IMR-90 (cell line): ENCODE results near the gene PPP1R37. TPM values are rescaled to one million over a fixed set of nuclear protein-coding genes. Genes with fewer than 3 reads are reported as not detected.
"Not testable (repeated sequence)": the region's sequence is repeated elsewhere in the genome, so short reads cannot be mapped to it uniquely, and the experiment has no call there.

Experiments
- ATAC-seq: fragments of 200-7000 bp; cut with Tn5 transposase; 2 replicates; pipeline ENCODE4 v1.9.1; 2020; ENCODE audit warnings: low read depth, mild to moderate bottlenecking, moderate library complexity
- BruUV-seq: library from RNA; stranded (reverse); fragments of 400-500 nt; replicated peaks from 2 replicates; lab custom pipeline; 2021; lab: Mats Ljungman, UMichigan
- CTCF ChIA-PET: fragments of 300-600 bp; formaldehyde crosslinking; extraction: SDS; loops from one replicate; lab custom pipeline; 2021; ENCODE audit warnings: antibody characterized with exemption; lab: Yijun Ruan, JAX
- POLR2A ChIA-PET: fragments of 300-600 bp; sonication (Branson Sonifier 250); formaldehyde crosslinking; loops from one replicate; lab custom pipeline; 2022; ENCODE audit warnings: antibody characterized with exemption; ENCODE audit not compliant: unreplicated experiment; lab: Charles Lee
- DNase-seq: peaks from one replicate; pipeline ENCODE4 v3.0.0; 2013
- H2AFZ ChIP-seq: replicated peaks from 2 replicates; pipeline ENCODE3; 2013; ENCODE audit warnings: low read length, mild to moderate bottlenecking; ENCODE audit not compliant: poor library complexity
- H2AK5ac ChIP-seq: 2 replicates; pipeline ENCODE4 v1.6.1; 2013; ENCODE audit warnings: low read depth, low read length, inconsistent platforms
- H2AK9ac ChIP-seq: replicated peaks from 2 replicates; pipeline ENCODE3; 2013; ENCODE audit warnings: mild to moderate bottlenecking, low read depth, low read length, moderate library complexity; ENCODE audit not compliant: poor library complexity
- H2BK120ac ChIP-seq: 2 replicates; pipeline ENCODE4 v1.6.1; 2013; ENCODE audit warnings: low read depth, low read length, inconsistent platforms
- H2BK15ac ChIP-seq: 3 replicates; pipeline ENCODE4 v1.6.1; 2013; ENCODE audit warnings: low read depth, low read length, inconsistent platforms
- H2BK20ac ChIP-seq: 2 replicates; pipeline ENCODE4 v1.6.1; 2013; ENCODE audit warnings: low read depth, mild to moderate bottlenecking, inconsistent platforms, low read length, moderate library complexity
- H2BK5ac ChIP-seq: 2 replicates; pipeline ENCODE4 v1.6.1; 2013; ENCODE audit warnings: mild to moderate bottlenecking, low read depth, low read length, inconsistent platforms; ENCODE audit not compliant: poor library complexity, severe bottlenecking
- H3K14ac ChIP-seq: replicated peaks from 2 replicates; pipeline ENCODE4 v1.6.1; 2013; ENCODE audit warnings: low read depth, low read length, inconsistent platforms
- H3K18ac ChIP-seq: 2 replicates; pipeline ENCODE4 v1.6.1; 2013; ENCODE audit warnings: low read depth, low read length, control low read depth
- H3K23ac ChIP-seq: 2 replicates; pipeline ENCODE4 v1.6.1; 2013; ENCODE audit warnings: low read depth, low read length, inconsistent platforms
- H3K27ac ChIP-seq: 2 replicates; pipeline ENCODE4 v1.5.1; 2013; ENCODE audit warnings: mild to moderate bottlenecking, control low read depth, low read length; ENCODE audit not compliant: insufficient read depth
- H3K27me3 ChIP-seq: 2 replicates; pipeline ENCODE4 v1.6.1; 2013; ENCODE audit warnings: low read length; ENCODE audit not compliant: control insufficient read depth, insufficient read depth
- H3K36me3 ChIP-seq: 2 replicates; pipeline ENCODE4 v1.6.1; 2013; ENCODE audit warnings: low read length, mixed read lengths; ENCODE audit not compliant: control insufficient read depth, insufficient read depth
- H3K4ac ChIP-seq: 2 replicates; pipeline ENCODE4 v1.6.1; 2013; ENCODE audit warnings: low read depth, low read length, inconsistent platforms
- H3K4me1 ChIP-seq: 2 replicates; pipeline ENCODE4 v1.6.1; 2013; ENCODE audit warnings: low read length, mixed read lengths; ENCODE audit not compliant: control insufficient read depth, insufficient read depth
- H3K4me2 ChIP-seq: 2 replicates; pipeline ENCODE4 v1.6.1; 2013; ENCODE audit warnings: low read depth, mild to moderate bottlenecking, control low read depth, low read length, moderate library complexity
- H3K4me3 ChIP-seq: 2 replicates; pipeline ENCODE4 v1.5.1; 2013; ENCODE audit warnings: low read depth, mild to moderate bottlenecking, control low read depth, low read length, moderate library complexity; ENCODE audit not compliant: insufficient read depth
- H3K56ac ChIP-seq: 2 replicates; pipeline ENCODE4 v1.6.1; 2013; ENCODE audit warnings: low read length, inconsistent platforms; ENCODE audit not compliant: insufficient read depth; ENCODE audit errors: extremely low read depth
- H3K79me1 ChIP-seq, 2 experiments: 2 replicates each; pipeline ENCODE4 v1.6.1; 2013; ENCODE audit warnings: low read length in 2 of 2, inconsistent platforms in 1 of 2, low read depth in 1 of 2
- H3K9ac ChIP-seq: 2 replicates; pipeline ENCODE4 v1.6.1; 2013; ENCODE audit warnings: low read depth, low read length, control low read depth
- H3K9me1 ChIP-seq: 2 replicates; pipeline ENCODE4 v1.6.1; 2013; ENCODE audit warnings: low read length, inconsistent platforms; ENCODE audit not compliant: insufficient read depth
- H3K9me3 ChIP-seq: 2 replicates; pipeline ENCODE4 v1.6.1; 2013; ENCODE audit warnings: low read length; ENCODE audit not compliant: control insufficient read depth, insufficient read depth
- H4K20me1 ChIP-seq: 2 replicates; pipeline ENCODE4 v1.6.1; 2013; ENCODE audit warnings: low read length, inconsistent platforms; ENCODE audit not compliant: insufficient read depth
- H4K5ac ChIP-seq: 2 replicates; pipeline ENCODE4 v1.6.1; 2013; ENCODE audit warnings: mild to moderate bottlenecking, low read depth, low read length, control low read depth
- H4K8ac ChIP-seq, 2 experiments: 2 replicates each; pipeline ENCODE4 v1.6.1; 2013; ENCODE audit warnings: low read depth in 2 of 2, low read length in 2 of 2, control low read depth in 1 of 2, inconsistent platforms in 1 of 2
- H4K91ac ChIP-seq: 2 replicates; pipeline ENCODE4 v1.6.1; 2013; ENCODE audit warnings: low read depth, low read length, inconsistent platforms; ENCODE audit not compliant: insufficient read depth
- WGBS, 2 experiments: methylation state at CpG; one replicate each; pipeline versions ENCODE4 v1.1.5 to v1.1.7; 2013; ENCODE audit warnings: missing lambda C conversion rate in 2 of 2; ENCODE audit not compliant: insufficient read length in 1 of 2; ENCODE audit errors: extremely low coverage in 2 of 2; 5-methylcytosine and 5-hydroxymethylcytosine counted together
- dilution Hi-C: fragments of 300-500 bp; cut with HindIII; formaldehyde crosslinking; loops from one replicate; pipeline ENCODE4 v1.14.3; 2018; ENCODE audit warnings: low sequenced_read_pairs; ENCODE audit not compliant: unreplicated experiment
- in situ Hi-C: fragments of 300-500 bp; cut with MboI; formaldehyde crosslinking; loops from 3 replicates; pipeline ENCODE4 v1.14.3; 2019; ENCODE audit warnings: low sequenced_read_pairs, inconsistent platforms, mixed read lengths
- intact Hi-C: fragments of 100-400 bp; cut with micrococcal nuclease; formaldehyde crosslinking; loops from 2 replicates; pipeline ENCODE4 v1.10.0; 2022
- polyA plus RNA-seq, 3 experiments: library from polyadenylated mRNA; depleted of rRNA; stranded (reverse); fragments of >200 nt; gene quantifications; 2 replicates each; pipeline ENCODE4 v1.2.3, GENCODE V29; 2012; ENCODE audit warnings: low replicate concordance in 1 of 3
- total RNA-seq: library from RNA; depleted of rRNA; stranded (reverse); fragments of >200 nt; gene quantifications from 2 replicates; pipeline ENCODE4 v1.2.3, GENCODE V29; 2012

Gene PPP1R37
- total and polyA plus RNA-seq, 2 of the 4 experiments (the other 2 are of a cell fraction), result 13.1 to 18.5 TPM

GRCh38 chr19:45118591-45119355 is 25.8 kb downstream of the PPP1R37 start:
- H3K4me3 ChIP-seq, ATAC-seq, H3K18ac ChIP-seq, H2AFZ ChIP-seq, H3K4ac ChIP-seq, H4K5ac ChIP-seq, H3K56ac ChIP-seq, CTCF ChIA-PET, intact Hi-C loops, dilution Hi-C loops, H3K9me3 ChIP-seq, H2BK5ac ChIP-seq, H3K23ac ChIP-seq, DNase-seq, H3K4me1 ChIP-seq, H2BK15ac ChIP-seq, in situ Hi-C loops, BruUV-seq, H3K4me2 ChIP-seq, H2BK20ac ChIP-seq, H2BK120ac ChIP-seq, H3K9ac ChIP-seq, H3K27me3 ChIP-seq, H4K91ac ChIP-seq, H3K27ac ChIP-seq, H3K14ac ChIP-seq, H3K36me3 ChIP-seq, H2AK5ac ChIP-seq, H2AK9ac ChIP-seq, POLR2A ChIA-PET, H4K8ac ChIP-seq: not testable (repeated sequence)
- 94% methylated on average over 3 of the region's 18 CpGs; no CpG with 5 or more reads in 1 of the 2 experiments for WGBS, 2 experiments
- H3K79me1 ChIP-seq, result peaks cover 38 to 92% of the 10 kb centered on the region in 2 experiments
- peaks cover 88% of the 10 kb centered on the region for H4K20me1 ChIP-seq
- H3K9me1 ChIP-seq, result peaks cover 23% of the 10 kb centered on the region
